Fibroblast of skin of scalp (primary cell): ENCODE measurements around the gene DNAJC7. TPM values are rescaled to one million over a fixed set of nuclear protein-coding genes. Genes with fewer than 3 reads are reported as not detected.

ENCODE experiments used
- DNase-seq: peaks from one replicate; pipeline ENCODE4 v3.0.0-alpha.2; 2013
- polyA plus RNA-seq, 2 experiments: library from polyadenylated mRNA; unstranded; fragments of 120-200 nt; gene quantifications; one replicate each; pipeline ENCODE4 v1.2.1, GENCODE V29; 2013; ENCODE audit not compliant: insufficient read length in 2 of 2

Gene DNAJC7
- 98.8 TPM for polyA plus RNA-seq (2013, experiment 1 of 2; ENCODE audit: insufficient read length)
- 95.0 TPM for polyA plus RNA-seq (2013, experiment 2 of 2; ENCODE audit: insufficient read length)

- DNase-seq, result peak; percentile 94
Measured at GRCh38 chr17:42016941-42017865, at the start of gene DNAJC7. TSS of gene DNAJC7 (minus strand) at chr17:42017439. CDS start at chr17:42017416, 23 bp downstream.

- DNase-seq, result no peak
Measured at GRCh38 chr17:42065201-42065600, 48.0 kb upstream of the DNAJC7 start.

- DNase-seq, result no peak
Measured at GRCh38 chr17:42062681-42063080, 45.4 kb upstream of the DNAJC7 start.

GRCh38 chr17:42061646-42062487, 44.6 kb upstream of the DNAJC7 start:
- DNase-seq, result no peak

- DNase-seq, result no peak
Measured at GRCh38 chr17:42060231-42060630, 43.0 kb upstream of the DNAJC7 start.

GRCh38 chr17:42059815-42060214, 42.6 kb upstream of the DNAJC7 start:
- no peak for DNase-seq

GRCh38 chr17:42058063-42058462, 40.8 kb upstream of the DNAJC7 start:
- no peak for DNase-seq

- DNase-seq, result no peak
Measured at GRCh38 chr17:42056635-42057034, 39.4 kb upstream of the DNAJC7 start.

GRCh38 chr17:42055496-42055895, 38.3 kb upstream of the DNAJC7 start:
- no peak for DNase-seq

GRCh38 chr17:42055027-42055426, 37.8 kb upstream of the DNAJC7 start:
- DNase-seq, result no peak

- no peak for DNase-seq
Measured at GRCh38 chr17:42053731-42054500, 36.7 kb upstream of the DNAJC7 start.

GRCh38 chr17:42052346-42052877, 35.2 kb upstream of the DNAJC7 start:
- no peak for DNase-seq

- DNase-seq, result no peak
Measured at GRCh38 chr17:42051645-42052044, 34.4 kb upstream of the DNAJC7 start.

- DNase-seq, result no peak
Measured at GRCh38 chr17:42051013-42051400, 33.8 kb upstream of the DNAJC7 start.

- DNase-seq, result peak; percentile 51
Measured at GRCh38 chr17:42050393-42051012, 33.3 kb upstream of the DNAJC7 start, which contains the start of gene C17orf113. TSS of gene C17orf113 (minus strand) at chr17:42050601. CDS start at chr17:42043376, 7,225 bp downstream.

- no peak for DNase-seq
Measured at GRCh38 chr17:42049834-42050392, 32.7 kb upstream of the DNAJC7 start.

GRCh38 chr17:42047343-42047742, 30.1 kb upstream of the DNAJC7 start:
- no peak for DNase-seq

- DNase-seq, result no peak
Measured at GRCh38 chr17:42045719-42046118, 28.5 kb upstream of the DNAJC7 start.

- no peak for DNase-seq
Measured at GRCh38 chr17:42042598-42043319, 25.5 kb upstream of the DNAJC7 start.

- DNase-seq, result no peak
Measured at GRCh38 chr17:42041619-42042018, 24.4 kb upstream of the DNAJC7 start.

- DNase-seq, result no peak
Measured at GRCh38 chr17:42040818-42041217, 23.6 kb upstream of the DNAJC7 start.
